GM10847 (cell line): ENCODE results near the gene TANGO6.

Experiments
- POLR2A ChIP-seq: IDR thresholded peaks from 2 replicates; pipeline ENCODE4 v1.6.1; 2011; ENCODE audit not compliant: insufficient read length; ENCODE audit errors: extremely low read depth

TANGO6 gene

DNA sequence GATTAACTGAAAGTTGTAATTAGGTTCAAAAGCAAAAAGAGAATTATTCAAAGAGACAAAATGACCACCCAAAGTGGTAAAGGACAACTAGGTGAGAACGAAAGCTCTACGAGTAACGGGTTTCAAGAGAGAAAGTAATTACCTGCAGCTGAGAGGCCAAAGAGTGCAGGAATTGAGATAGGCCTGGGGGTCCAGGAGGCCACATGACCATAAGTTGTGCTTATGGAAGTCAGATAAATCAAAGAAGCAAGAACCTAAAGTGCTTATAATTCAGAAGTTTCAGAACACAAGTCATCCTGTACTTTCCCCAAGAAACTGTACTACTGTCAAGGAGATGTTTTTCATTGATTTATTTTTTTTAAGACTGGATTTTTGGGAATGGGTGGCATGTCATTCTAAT is 91.1 kb downstream of the TANGO6 start:
- no peak for TF ChIP-seq POLR2A

DNA sequence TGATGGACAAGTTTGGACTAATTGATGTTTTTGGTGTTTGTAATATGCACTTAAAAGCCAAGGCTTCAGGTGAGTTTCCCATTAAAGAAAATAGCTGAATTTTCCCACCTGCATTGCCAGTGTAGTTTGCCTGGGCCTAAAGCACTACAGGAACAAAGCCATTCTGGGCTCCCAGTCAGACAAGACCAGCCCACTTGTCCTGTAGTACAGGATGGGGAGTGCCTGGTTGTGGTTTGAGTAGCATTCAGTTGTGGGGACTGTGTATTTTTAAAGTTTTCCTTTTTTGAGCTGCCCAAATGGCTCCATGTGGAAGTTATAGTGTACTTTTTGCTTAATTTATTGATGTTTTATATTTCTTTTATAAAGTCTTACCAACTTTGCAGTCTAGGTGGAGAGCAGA is 91.7 kb downstream of the TANGO6 start:
- TF ChIP-seq POLR2A = no peak

DNA sequence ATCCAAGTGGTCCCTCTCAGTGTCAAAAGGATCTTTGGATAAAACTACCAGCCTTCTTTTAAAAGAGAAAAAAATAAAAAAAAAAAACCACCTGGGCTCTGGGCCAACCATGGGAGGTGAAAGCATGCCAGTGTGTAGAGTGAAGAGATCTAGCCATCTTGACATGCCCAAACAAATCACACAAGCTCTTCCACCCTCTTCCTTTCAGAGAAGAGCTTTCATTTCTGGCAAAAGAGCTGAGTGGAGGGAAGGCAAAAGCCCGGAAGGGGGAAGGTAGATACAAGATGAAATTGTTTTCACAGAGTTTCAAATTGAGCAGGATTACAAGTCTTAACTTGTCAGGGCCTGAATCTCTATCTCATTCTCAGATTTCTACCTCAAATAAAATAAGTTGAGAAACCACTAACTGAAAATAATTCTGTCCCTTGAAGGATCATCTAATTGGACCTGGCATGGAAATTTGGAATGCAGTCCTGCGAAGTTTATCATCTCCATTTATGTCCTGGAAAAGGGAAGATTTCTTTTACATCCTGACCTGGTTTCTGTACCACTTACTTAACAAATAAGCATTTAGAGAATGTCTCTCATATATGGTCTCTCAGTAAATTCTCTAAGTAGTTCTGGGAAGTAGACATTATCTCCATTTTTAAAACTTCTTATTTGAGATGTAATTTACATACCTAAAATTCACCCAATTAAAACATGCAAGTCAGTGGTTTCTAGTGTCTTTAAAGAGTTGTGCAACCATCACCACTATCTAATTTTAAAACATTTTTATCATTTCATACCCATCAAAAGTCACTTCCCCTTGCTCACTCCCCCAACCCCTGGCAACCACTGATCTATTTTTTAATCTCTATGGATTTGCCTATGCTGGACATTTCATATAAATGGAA is 93.7 kb downstream of the TANGO6 start:
- no peak for TF ChIP-seq POLR2A

DNA sequence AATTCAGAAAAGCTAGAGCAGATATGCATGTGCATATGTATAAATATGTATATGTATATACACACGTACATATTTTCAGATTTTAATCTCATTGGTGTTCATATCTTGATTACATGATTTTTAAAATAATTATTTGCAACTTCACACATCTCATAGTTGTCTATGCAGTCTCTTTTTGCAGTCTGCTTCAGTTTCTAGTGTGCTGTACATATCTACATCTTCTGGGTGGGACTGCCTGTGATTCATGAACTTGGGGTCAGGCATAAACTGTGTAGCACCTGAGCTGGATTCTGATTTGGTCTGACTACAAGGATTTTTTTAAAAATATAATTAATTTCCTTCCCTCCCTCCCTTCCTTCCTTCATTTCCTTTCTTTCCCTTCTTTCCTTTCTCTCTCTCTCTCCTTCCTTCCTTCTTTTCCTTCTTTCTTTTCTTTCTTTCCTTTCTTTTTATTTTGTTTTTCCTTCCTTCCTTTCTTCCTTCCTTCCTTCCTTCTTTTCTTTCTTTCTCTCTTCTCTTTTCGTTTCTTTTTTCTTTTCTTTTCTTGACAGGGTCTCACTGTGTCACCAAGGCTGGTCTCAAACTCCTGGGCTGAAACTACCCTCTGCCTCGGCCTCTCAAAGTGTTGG is 96.5 kb downstream of the TANGO6 start:
- no peak for TF ChIP-seq POLR2A

DNA sequence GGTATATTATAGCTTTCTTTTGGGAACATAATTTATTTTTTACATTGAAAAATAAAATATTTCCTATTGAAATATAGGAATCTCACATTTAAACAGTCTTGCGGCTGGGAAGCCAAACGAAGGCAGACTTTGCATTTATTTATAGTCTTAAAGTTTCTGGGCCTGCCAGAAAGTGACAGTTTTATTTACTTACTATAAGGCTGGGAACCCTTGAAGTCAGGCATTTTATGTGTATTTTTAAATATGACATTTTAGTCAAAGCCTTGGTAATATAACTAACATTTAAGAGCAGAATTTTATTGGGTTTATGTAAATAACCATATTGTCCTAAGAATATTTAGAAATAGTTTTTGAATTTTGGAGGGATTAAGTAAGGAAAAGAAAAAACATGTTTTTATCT is 97.5 kb downstream of the TANGO6 start:
- TF ChIP-seq POLR2A = no peak

DNA sequence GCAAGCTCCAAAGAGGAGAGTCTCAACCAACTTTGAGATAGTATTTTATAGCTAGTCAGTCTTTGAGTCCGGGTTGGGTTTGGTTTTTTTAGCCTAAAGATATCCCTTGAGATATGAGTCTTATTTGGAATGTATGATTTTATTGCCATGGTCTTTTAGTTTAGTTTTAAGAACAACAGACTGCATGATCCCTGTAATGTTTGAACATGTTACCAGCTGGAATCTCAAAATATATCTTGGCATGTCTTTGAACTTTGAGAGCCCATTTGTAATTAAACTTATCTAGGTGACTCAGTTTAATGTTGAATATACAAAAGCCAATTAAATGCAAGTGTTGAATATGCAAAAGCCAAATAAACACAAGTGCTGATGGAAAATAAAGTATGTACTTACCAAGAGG is 100.6 kb downstream of the TANGO6 start:
- TF ChIP-seq POLR2A = no peak

DNA sequence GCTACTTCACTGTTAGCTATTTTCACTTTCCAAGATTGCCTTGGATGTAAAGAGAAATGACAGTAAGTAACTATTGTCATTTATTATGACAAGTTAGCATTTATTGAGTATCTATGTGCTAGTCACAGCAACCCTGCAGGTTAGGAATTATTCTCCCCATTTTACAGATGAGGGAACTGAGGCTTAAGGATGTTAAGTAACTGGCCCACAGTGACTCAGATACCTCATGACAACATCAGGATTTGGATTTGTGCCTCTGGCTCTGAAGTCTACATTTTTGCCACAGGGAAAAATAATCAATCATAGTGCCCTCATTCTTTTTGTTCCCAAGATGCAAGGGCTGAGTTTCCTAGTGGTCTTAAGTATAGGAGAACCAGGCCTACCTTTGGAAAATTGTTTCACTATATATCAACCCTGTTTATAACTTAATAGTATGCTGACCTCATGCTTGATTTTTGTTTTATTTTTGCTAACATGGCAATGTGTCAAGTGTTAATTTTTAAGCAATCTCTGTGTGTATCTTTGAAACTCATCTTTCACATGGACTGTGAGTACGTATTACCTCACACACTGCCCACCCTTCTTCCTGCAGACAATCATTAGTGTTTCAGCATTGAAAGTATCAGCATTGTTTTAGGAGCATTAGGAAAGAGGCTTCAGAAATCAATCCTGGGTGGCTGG is 105.0 kb downstream of the TANGO6 start:
- TF ChIP-seq POLR2A = no peak

DNA sequence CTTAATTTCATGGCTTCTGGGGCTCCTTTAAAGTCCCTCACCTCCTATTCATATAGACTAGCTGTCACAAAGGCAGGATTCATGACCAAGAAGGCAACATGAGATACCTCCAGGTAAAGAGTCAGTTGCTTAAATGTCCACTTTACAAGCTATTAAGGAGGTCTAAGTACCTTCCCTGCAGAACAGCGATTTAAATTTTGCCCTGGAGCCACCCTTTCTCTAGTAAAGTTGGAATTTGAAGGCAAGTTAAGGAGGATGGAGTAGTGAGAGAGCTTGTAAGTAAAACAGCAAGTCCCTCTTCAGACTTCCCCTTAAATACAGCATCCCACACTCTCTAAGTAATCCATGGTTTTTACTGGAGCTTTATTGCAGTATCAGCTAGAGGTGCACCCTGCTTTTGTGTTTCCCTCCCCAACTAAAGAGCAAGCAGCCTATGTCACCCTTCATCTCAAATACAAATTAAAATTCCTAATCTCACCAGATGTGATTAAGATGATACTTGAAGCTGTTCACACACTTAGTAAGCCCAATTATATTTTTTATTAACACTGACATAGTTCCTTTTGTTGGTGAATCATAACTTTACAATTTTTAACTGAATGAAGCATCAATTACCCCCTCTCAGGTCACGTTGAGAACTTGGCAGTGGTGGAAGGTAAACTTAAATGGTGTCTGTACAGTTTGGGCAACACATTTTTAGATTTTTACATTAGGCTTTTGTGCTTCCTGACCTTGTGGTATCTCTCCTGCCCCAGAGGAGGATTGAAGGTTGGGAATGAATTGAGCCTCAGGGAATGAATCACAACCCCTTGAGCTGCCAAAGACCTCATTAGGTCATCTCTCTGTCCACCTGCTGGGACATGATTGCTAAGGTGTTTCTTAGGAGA is 108.9 kb downstream of the TANGO6 start:
- TF ChIP-seq POLR2A = no peak

DNA sequence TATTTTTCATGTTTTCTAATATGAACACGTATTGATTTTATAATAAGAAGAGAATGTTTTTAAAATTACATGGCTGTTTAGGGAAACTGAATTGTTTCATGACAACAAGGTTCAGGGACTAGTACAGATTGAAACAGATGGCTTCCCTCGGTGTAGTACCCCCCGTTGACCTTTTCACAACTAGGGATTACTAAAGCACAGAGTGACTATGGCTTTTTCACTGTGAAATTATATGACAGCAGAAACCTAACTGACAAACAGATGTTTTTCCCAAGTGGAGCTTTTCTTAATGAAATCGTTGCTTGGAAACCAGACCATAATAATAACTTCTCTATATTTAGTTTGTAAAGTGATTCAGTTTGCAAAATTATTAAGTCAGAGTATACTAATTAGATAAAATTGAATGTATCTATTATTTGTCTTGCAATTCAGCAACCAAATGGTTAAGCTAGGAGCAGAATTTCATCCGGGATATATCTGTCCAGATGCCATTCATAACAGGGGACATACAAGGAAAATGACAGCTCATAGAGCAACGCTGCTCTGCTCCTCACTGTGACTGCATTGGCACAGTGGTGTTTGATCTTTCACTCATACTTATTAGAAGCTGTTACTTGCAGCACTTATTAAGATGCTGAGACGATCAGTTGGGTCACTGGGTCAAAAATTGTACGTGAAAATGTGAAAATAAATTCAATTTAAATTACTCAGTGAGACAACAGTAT is 111.7 kb downstream of the TANGO6 start:
- TF ChIP-seq POLR2A = no peak

DNA sequence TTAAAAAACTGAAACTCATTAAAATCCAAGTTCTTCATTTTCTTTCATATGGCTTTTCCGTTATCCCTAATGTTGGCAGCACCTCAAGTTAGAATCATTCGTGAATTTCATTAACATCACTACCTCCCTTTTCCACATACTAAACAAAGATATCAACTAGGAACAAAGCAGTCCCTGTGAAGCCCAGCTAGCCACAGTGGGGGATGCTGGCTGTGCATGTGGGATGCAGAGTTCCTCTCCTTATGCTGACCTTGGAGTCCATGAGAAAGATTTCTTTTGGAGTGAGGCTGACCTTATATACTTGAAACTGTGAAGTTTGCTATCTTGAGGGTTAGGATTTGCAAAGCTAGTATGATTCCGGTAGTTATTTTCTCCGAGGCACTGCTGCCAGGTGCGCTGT is 117.6 kb downstream of the TANGO6 start:
- TF ChIP-seq POLR2A = no peak

DNA sequence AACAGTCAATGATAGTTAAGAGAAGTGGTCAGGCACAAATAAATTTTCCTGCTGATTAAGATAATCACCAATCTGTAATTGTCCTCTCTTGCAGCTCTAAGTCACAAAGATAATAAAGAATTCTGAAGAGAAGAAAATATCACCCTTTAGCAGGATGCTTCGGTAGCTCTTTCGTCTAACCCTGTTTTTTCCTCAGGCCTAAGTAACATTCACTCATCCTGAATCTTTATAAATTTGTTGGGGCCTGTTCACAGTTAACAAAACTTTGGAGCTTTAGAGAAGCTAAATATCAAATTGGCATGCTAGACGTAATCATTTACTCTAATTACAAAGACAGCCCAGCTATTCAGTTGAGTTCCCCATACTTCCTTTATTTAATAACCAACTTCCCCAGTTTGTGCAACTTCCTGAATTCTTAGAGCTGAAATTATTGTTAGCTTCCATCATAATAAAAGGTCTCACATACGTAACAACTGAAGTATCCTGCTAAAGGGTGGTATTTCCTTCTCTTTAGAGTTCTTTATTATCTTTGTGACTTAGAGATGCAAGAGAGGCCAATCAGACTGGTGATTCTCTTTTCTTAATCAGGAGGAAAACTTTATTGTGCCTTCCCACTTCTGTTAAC is 118.6 kb downstream of the TANGO6 start:
- no peak for TF ChIP-seq POLR2A

DNA sequence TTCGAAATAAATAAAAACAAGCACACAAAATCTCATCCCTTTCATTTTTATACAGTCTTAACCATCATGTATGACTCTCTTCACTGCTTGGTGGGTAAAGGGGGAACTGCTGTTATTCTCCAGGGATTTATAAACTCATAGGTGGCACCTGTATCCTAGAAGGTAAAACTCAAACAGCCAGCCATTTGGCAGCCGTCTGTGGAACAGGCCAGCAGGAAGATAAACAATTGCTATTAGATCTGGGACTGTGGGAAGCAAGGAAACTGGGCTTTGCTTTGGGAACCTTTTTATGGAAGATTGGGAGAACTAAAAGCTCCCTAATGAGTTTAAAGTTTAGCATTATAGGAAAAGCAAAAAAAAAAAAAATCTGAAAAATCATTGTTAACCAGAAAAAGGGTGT is 126.0 kb downstream of the TANGO6 start:
- no peak for TF ChIP-seq POLR2A

DNA sequence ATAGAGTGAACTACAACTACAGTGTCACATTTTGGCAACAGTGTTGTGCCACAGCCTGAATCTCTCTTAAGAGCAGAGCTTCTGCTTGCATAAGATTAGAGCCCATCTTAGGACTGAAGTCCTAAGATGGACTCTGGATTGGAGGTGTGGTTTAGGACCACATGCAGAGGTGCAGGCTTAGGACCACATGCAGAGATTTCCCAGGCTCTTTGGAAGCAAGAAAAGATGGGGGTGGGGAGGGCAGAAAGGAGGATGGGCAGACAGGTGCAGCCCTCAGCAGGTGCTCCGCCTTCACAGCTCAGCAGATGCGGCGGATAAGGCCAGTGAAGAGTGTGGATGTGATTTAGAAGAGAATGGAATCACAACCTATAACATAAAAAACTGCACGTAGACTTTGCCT is 128.7 kb downstream of the TANGO6 start:
- no peak for TF ChIP-seq POLR2A

DNA sequence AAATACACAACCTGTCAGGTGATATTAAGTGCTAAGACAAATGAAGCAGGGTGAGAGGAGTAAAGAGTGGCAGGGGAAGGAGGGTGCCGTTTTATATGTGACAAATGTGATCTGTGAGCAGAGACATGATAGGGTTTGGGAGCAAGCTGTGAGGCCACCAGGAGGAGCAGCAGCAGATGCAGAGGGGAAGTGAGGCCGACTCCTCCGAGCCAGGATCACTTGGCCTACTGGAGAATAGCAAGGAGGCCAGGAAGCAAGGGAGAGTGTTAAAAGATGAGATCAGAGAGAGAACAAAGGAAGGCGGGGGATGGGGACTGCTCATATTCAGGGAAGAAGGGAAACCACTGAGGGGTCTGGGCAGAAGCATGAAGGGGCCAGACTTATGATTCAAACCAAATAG is 129.4 kb downstream of the TANGO6 start:
- TF ChIP-seq POLR2A = no peak
